GM23338 (cell line): Measurements from ENCODE around the gene GSS. TPM values are rescaled to one million over a fixed set of nuclear protein-coding genes. Genes with fewer than 3 reads are reported as not detected.

Experiments used
- ATAC-seq: fragments of 200-7000 bp; cut with Tn5 transposase; 3 replicates; pipeline ENCODE4 v1.9.1; 2020
- DNase-seq: peaks from one replicate; pipeline ENCODE4 v3.0.0-alpha.2; 2015; ENCODE audit warnings: low spot score
- H2AFZ ChIP-seq: fragments of 200-600 bp; sonication (generic); 2 replicates; pipeline ENCODE4 v1.8.0; 2016; ENCODE audit warnings: antibody characterized with exemption, mild to moderate bottlenecking, moderate library complexity
- H3F3A ChIP-seq: fragments of 200-600 bp; sonication (generic); replicated peaks from 2 replicates; pipeline ENCODE4 v1.8.0; 2017; ENCODE audit warnings: antibody characterized with exemption, mixed run types, low read depth
- H3K27ac ChIP-seq: fragments of 200-600 bp; sonication (generic); 2 replicates; pipeline ENCODE4 v1.6.1; 2016; ENCODE audit warnings: low read depth
- H3K27me3 ChIP-seq: fragments of 200-600 bp; sonication (generic); 2 replicates; pipeline ENCODE4 v1.8.0; 2016; ENCODE audit warnings: mild to moderate bottlenecking, mixed run types, moderate library complexity; ENCODE audit not compliant: insufficient read depth
- H3K36me3 ChIP-seq: fragments of 200-600 bp; sonication (generic); 2 replicates; pipeline ENCODE4 v1.8.0; 2016; ENCODE audit warnings: mild to moderate bottlenecking; ENCODE audit not compliant: insufficient read depth
- H3K4me1 ChIP-seq: fragments of 200-600 bp; sonication (generic); 2 replicates; pipeline ENCODE4 v1.8.0; 2016; ENCODE audit warnings: mild to moderate bottlenecking, moderate library complexity; ENCODE audit not compliant: insufficient read depth
- H3K4me2 ChIP-seq: fragments of 200-600 bp; sonication (generic); 2 replicates; pipeline ENCODE4 v1.7.1; 2017; ENCODE audit warnings: mixed run types
- H3K4me3 ChIP-seq: fragments of 200-600 bp; sonication (generic); 2 replicates; pipeline ENCODE4 v1.6.1; 2016; ENCODE audit warnings: mixed run types
- H3K79me2 ChIP-seq: fragments of 200-600 bp; sonication (generic); replicated peaks from 2 replicates; pipeline ENCODE4 v1.8.0; 2017; ENCODE audit warnings: mild to moderate bottlenecking; ENCODE audit not compliant: insufficient read depth
- H3K9me2 ChIP-seq: fragments of 200-600 bp; sonication (generic); 2 replicates; pipeline ENCODE4 v1.8.0; 2017; ENCODE audit not compliant: insufficient read depth
- H4K20me1 ChIP-seq: fragments of 200-600 bp; sonication (generic); replicated peaks from 2 replicates; pipeline ENCODE4 v1.8.0; 2017; ENCODE audit warnings: mild to moderate bottlenecking; ENCODE audit not compliant: insufficient read depth
- H3K27ac Mint-ChIP-seq: 2 replicates; pipeline ENCODE4 v1.8.0; 2020; ENCODE audit warnings: inconsistent platforms, mild to moderate bottlenecking, moderate library complexity, mixed read lengths
- H3K27me3 Mint-ChIP-seq: 3 replicates; pipeline ENCODE4 v1.8.0; 2022; ENCODE audit warnings: low read depth, mild to moderate bottlenecking, moderate library complexity, mixed read lengths, inconsistent platforms; ENCODE audit not compliant: insufficient read depth, poor library complexity
- H3K36me3 Mint-ChIP-seq: 3 replicates; pipeline ENCODE4 v1.8.0; 2021; ENCODE audit warnings: low read depth, mild to moderate bottlenecking, inconsistent platforms, moderate library complexity, mixed read lengths
- H3K4me1 Mint-ChIP-seq: 3 replicates; pipeline ENCODE4 v1.8.0; 2020; ENCODE audit warnings: mild to moderate bottlenecking, inconsistent platforms, mixed read lengths
- H3K4me3 Mint-ChIP-seq: 3 replicates; pipeline ENCODE4 v1.8.0; 2021; ENCODE audit warnings: moderate library complexity, mild to moderate bottlenecking, inconsistent platforms, mixed read lengths
- H3K9me3 Mint-ChIP-seq: 3 replicates; pipeline ENCODE4 v1.8.0; 2020; ENCODE audit warnings: moderate library complexity, mild to moderate bottlenecking, inconsistent platforms, mixed read lengths
- CREB1 ChIP-seq: fragments of 250-450 bp; sonication (Bioruptor Pico); IDR thresholded peaks from 2 replicates; pipeline ENCODE4 v1.5.0; 2020; ENCODE audit warnings: low read depth, mild to moderate bottlenecking, moderate library complexity
- ETS1 ChIP-seq: IDR thresholded peaks from 2 replicates; pipeline ENCODE4 v1.6.1; 2016; ENCODE audit warnings: antibody characterized with exemption
- EZH2 ChIP-seq: fragments of 200-600 bp; sonication (generic); IDR thresholded peaks from one replicate; pipeline ENCODE4 v1.8.0; 2017; ENCODE audit warnings: antibody characterized with exemption, mild to moderate bottlenecking, low read depth; ENCODE audit not compliant: unreplicated experiment
- EZH2phosphoT487 ChIP-seq: fragments of 200-600 bp; sonication (generic); IDR thresholded peaks from one replicate; pipeline ENCODE4 v1.8.1; 2018; ENCODE audit warnings: antibody characterized with exemption; ENCODE audit not compliant: unreplicated experiment
- JUNB ChIP-seq: IDR thresholded peaks from one replicate; pipeline ENCODE4 v1.6.1; 2016; ENCODE audit warnings: antibody characterized with exemption; ENCODE audit not compliant: unreplicated experiment
- NANOG ChIP-seq: IDR thresholded peaks from 2 replicates; pipeline ENCODE4 v1.6.1; 2016; ENCODE audit warnings: antibody characterized with exemption, borderline replicate concordance
- POLR2AphosphoS5 ChIP-seq: IDR thresholded peaks from 2 replicates; pipeline ENCODE4 v1.6.1; 2016; ENCODE audit warnings: antibody characterized with exemption, low read depth
- REST ChIP-seq: IDR thresholded peaks from one replicate; pipeline ENCODE4 v1.6.1; 2018; ENCODE audit warnings: antibody characterized with exemption; ENCODE audit not compliant: unreplicated experiment
- STAT1 ChIP-seq: IDR thresholded peaks from one replicate; pipeline ENCODE4 v1.6.1; 2016; ENCODE audit warnings: antibody characterized with exemption; ENCODE audit not compliant: unreplicated experiment
- ZNF114 ChIP-seq: fragments of 250-450 bp; sonication (Bioruptor Pico); IDR thresholded peaks from 2 replicates; pipeline ENCODE4 v1.5.0; 2020; ENCODE audit warnings: mild to moderate bottlenecking, moderate library complexity
- ZNF331 ChIP-seq: fragments of 250-450 bp; sonication (Bioruptor Pico); IDR thresholded peaks from 2 replicates; pipeline ENCODE4 v1.5.0; 2020; ENCODE audit warnings: low read depth, mild to moderate bottlenecking, moderate library complexity
- polyA plus RNA-seq: library from polyadenylated mRNA; unstranded; fragments of >200 nt; fragmentation: Nextera tagmentation; extraction: Ambion mirVana; gene quantifications from 2 replicates; pipeline ENCODE4 v1.2.1, GENCODE V29; 2016
- total RNA-seq: library from RNA; depleted of rRNA; stranded (reverse); fragments of >200 nt; shearing (Covaris generic); gene quantifications from 2 replicates; pipeline ENCODE4 v1.2.3, GENCODE V29; 2014
- TF ChIP-seq, protein P1 (sequence below), 2 experiments: fragments of 200-600 bp in 1 of 2; sonication (generic) in 1 of 2; conservative IDR thresholded peaks; 2 replicates each; pipeline versions ENCODE4 v1.5.1 to v1.6.1; 2016 to 2017; ENCODE audit warnings: antibody characterized with exemption in 2 of 2, low read depth in 2 of 2, mild to moderate bottlenecking in 2 of 2, moderate library complexity in 1 of 2
- TF ChIP-seq, protein P2 (sequence below): fragments of 250-450 bp; sonication (Bioruptor Pico); IDR thresholded peaks from 2 replicates; pipeline ENCODE4 v1.5.0; 2020; ENCODE audit warnings: mild to moderate bottlenecking, moderate library complexity

GSS gene
- total and polyA plus RNA-seq, 2 experiments from 2014 or later = 34.0 to 63.3 TPM

DNA sequence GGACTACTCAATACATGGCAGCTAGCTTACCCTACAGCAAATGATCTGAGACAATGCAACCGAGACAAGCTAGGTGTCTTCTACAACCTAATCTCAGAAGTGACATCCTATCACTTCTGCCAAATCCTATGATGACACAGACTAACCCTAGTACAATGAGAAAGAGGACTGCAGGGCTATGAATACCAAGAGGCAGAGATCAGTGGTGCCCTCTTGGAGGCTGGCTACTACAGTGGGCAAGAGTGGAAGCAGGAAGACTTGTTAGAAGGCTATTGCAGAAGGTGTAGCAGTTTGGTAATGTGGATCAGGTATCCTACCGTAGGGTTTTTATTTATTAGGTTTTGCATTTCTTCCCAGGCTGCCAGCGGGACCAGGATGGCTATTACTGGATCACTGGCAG, 30.3 kb downstream of the GSS start:
- Histone ChIP-seq H3F3A (no peaks in the 10 kb centered on the region), H2AFZ (no peak overlapping the region), H3K79me2 (no peaks in the 10 kb centered on the region), H3K27ac (no peak overlapping the region), H3K4me1 (no peaks in the 10 kb centered on the region), H3K36me3 (peaks cover 15% of the 10 kb centered on the region), H3K9me2 (peaks cover 8% of the 10 kb centered on the region; the same call in 1 of the 2 replicates), H4K20me1 (peaks cover 5% of the 10 kb centered on the region; the same call in 1 of the 2 replicates), H3K27me3 (no peaks in the 10 kb centered on the region), H3K4me2 (no peak overlapping the region), H3K4me3 (no peak overlapping the region)
- no peak overlapping the region for H3K27ac Mint-ChIP-seq
- H3K36me3 Mint-ChIP-seq = peaks cover 24% of the 10 kb centered on the region
- H3K4me1 Mint-ChIP-seq = no peaks in the 10 kb centered on the region
- ATAC-seq = no peak
- no peak overlapping the region for H3K4me3 Mint-ChIP-seq
- peaks cover 4% of the 10 kb centered on the region for H3K27me3 Mint-ChIP-seq
- no peak for DNase-seq
- H3K9me3 Mint-ChIP-seq = no peaks in the 10 kb centered on the region
- TF ChIP-seq, protein P1, sequence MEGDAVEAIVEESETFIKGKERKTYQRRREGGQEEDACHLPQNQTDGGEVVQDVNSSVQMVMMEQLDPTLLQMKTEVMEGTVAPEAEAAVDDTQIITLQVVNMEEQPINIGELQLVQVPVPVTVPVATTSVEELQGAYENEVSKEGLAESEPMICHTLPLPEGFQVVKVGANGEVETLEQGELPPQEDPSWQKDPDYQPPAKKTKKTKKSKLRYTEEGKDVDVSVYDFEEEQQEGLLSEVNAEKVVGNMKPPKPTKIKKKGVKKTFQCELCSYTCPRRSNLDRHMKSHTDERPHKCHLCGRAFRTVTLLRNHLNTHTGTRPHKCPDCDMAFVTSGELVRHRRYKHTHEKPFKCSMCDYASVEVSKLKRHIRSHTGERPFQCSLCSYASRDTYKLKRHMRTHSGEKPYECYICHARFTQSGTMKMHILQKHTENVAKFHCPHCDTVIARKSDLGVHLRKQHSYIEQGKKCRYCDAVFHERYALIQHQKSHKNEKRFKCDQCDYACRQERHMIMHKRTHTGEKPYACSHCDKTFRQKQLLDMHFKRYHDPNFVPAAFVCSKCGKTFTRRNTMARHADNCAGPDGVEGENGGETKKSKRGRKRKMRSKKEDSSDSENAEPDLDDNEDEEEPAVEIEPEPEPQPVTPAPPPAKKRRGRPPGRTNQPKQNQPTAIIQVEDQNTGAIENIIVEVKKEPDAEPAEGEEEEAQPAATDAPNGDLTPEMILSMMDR (conservative IDR thresholded peaks at IDR 0.05; ENCODE audit: low read depth in 2 of 2) = no peak
- TF ChIP-seq JUNB (no peak), REST (no peak), ZNF114 (CRISPR knock-in tag) (no peak), POLR2AphosphoS5 (no peak), EZH2 (no peak), CREB1 (CRISPR knock-in tag) (no peak), NANOG (no peak), ZNF331 (no peak), EZH2phosphoT487 (no peak), STAT1 (no peak), ETS1 (no peak)
- TF ChIP-seq, protein P2, sequence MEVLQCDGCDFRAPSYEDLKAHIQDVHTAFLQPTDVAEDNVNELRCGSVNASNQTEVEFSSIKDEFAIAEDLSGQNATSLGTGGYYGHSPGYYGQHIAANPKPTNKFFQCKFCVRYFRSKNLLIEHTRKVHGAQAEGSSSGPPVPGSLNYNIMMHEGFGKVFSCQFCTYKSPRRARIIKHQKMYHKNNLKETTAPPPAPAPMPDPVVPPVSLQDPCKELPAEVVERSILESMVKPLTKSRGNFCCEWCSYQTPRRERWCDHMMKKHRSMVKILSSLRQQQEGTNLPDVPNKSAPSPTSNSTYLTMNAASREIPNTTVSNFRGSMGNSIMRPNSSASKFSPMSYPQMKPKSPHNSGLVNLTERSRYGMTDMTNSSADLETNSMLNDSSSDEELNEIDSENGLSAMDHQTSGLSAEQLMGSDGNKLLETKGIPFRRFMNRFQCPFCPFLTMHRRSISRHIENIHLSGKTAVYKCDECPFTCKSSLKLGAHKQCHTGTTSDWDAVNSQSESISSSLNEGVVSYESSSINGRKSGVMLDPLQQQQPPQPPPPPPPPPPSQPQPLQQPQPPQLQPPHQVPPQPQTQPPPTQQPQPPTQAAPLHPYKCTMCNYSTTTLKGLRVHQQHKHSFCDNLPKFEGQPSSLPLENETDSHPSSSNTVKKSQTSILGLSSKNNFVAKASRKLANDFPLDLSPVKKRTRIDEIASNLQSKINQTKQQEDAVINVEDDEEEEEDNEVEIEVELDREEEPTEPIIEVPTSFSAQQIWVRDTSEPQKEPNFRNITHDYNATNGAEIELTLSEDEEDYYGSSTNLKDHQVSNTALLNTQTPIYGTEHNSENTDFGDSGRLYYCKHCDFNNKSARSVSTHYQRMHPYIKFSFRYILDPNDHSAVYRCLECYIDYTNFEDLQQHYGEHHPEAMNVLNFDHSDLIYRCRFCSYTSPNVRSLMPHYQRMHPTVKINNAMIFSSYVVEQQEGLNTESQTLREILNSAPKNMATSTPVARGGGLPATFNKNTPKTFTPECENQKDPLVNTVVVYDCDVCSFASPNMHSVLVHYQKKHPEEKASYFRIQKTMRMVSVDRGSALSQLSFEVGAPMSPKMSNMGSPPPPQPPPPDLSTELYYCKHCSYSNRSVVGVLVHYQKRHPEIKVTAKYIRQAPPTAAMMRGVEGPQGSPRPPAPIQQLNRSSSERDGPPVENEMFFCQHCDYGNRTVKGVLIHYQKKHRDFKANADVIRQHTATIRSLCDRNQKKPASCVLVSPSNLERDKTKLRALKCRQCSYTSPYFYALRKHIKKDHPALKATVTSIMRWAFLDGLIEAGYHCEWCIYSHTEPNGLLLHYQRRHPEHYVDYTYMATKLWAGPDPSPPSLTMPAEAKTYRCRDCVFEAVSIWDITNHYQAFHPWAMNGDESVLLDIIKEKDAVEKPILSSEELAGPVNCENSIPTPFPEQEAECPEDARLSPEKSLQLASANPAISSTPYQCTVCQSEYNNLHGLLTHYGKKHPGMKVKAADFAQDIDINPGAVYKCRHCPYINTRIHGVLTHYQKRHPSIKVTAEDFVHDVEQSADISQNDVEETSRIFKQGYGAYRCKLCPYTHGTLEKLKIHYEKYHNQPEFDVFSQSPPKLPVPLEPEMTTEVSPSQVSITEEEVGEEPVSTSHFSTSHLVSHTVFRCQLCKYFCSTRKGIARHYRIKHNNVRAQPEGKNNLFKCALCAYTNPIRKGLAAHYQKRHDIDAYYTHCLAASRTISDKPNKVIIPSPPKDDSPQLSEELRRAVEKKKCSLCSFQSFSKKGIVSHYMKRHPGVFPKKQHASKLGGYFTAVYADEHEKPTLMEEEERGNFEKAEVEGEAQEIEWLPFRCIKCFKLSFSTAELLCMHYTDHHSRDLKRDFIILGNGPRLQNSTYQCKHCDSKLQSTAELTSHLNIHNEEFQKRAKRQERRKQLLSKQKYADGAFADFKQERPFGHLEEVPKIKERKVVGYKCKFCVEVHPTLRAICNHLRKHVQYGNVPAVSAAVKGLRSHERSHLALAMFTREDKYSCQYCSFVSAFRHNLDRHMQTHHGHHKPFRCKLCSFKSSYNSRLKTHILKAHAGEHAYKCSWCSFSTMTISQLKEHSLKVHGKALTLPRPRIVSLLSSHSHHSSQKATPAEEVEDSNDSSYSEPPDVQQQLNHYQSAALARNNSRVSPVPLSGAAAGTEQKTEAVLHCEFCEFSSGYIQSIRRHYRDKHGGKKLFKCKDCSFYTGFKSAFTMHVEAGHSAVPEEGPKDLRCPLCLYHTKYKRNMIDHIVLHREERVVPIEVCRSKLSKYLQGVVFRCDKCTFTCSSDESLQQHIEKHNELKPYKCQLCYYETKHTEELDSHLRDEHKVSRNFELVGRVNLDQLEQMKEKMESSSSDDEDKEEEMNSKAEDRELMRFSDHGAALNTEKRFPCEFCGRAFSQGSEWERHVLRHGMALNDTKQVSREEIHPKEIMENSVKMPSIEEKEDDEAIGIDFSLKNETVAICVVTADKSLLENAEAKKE = no peak
